ENCODE measurements around the gene COQ8B. TPM values are rescaled to one million over a fixed set of nuclear protein-coding genes. Genes with fewer than 3 reads are reported as not detected.

The COQ8B gene
- total RNA-seq, 5 donors from 2014 or later (not counting 1 experiment from before 2014, with no cell fraction given), result 30.8 to 60.1 (median 53.9) TPM

DNA sequence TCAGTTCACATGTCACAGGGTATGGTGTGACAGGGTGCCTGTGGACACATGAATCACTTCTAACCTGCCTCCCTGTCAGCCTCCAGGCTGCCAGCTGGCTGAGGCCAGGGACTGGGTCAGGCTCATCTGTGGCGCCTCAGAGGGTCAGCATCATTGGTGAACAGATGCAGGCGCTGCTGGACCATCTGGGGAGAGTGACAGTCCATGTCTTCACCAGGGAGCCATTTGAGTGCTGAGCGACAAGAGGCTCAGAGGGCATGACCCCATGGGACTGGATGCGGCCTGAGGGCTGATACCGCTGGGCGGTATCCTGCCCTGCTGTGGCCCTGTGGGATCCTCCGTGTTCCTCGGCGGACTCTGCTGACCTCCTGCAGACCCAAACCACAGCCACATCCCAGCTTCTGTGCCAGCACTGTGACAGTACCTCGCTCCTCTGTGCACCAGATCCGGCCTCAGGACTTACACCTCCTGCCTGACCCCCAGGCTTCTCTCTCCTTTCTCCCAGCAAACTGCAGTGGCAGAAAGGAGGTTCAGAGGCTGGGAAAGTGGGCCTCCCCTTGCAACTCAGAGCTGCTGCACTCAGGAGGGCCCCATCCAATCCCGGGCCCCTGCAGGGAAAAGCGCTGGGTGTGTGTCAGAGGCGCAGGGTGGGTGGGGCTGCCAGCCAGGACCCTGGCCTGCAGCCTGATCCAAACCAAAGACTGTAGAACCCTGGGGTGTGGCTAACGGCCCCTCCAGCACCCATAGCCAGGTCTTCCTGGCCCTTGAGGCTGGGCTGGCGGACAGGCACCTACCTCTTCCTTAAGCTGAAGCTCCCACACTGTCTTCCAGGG lies 23.4 kb upstream of the COQ8B start:
- CTCF ChIA-PET, result no interaction called here

DNA sequence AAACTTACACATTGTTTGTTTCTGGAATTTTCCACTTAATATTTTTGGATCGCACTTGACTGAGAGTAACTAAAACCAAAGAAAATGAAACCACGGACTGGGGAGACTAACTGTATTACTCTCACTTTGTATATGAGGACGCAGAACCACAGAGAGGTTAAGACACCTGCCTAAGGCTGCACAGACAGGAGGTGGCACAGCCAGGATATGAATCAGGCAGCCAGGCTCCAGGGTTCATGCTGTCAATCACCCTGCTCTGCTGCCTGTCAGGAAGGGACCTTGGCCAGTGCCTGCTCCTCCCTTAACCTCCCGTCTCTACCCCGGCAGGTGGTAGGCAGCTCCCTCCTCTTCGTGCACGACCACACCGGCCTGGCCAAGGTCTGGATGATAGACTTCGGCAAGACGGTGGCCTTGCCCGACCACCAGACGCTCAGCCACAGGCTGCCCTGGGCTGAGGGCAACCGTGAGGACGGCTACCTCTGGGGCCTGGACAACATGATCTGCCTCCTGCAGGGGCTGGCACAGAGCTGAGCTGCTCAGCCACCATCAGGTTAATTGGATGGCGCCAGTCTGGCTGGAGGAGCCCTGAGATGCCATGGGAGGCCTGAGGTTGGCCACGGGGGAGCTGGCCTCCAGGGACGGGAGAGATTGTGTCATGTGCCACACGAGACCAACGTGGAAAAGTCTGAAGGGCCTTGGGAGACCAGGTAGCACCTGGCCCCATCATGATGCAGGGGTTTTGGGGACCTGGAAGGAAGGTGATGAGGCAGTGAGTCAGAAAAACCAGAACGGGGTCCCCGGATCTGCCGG lies 22.5 kb upstream of the COQ8B start:
- H3K4me3 Mint-ChIP-seq, result no peak overlapping the region
- DNase-seq, result no peak
- Histone ChIP-seq H3K9me3 (no peaks in the 10 kb centered on the region), H3K36me3 (ENCODE audit: control insufficient read depth in 2 of 2, extremely low read depth in 1 of 2, insufficient read depth in 1 of 2, low read length in 1 of 2) (peaks cover 19 to 38% of the 10 kb centered on the region in 2 donors), H3K4me3 (ENCODE audit: control insufficient read depth in 1 of 2, extremely low read depth in 1 of 2, low read length in 1 of 2) (no peak overlapping the region), H3K27me3 (replicated peaks in 1 of 2; ENCODE audit: control insufficient read depth in 2 of 2, extremely low read depth in 1 of 2, insufficient read depth in 2 of 2, low read length in 1 of 2) (no peaks in the 10 kb centered on the region), H3K27ac (ENCODE audit: low read length) (no peak overlapping the region), H3K4me1 (ENCODE audit: control insufficient read depth in 1 of 2, extremely low read depth in 1 of 2, insufficient read depth in 2 of 2, low read length in 2 of 2) (no peaks in the 10 kb centered on the region)
- H3K27ac Mint-ChIP-seq, result no peak overlapping the region
- POLR2A ChIA-PET, result no interaction called here
- no peaks in the 10 kb centered on the region for H3K9me3 Mint-ChIP-seq
- no peaks in the 10 kb centered on the region for H3K27me3 Mint-ChIP-seq
- WGBS (ENCODE audit: insufficient coverage), result 81% methylated on average over 22 of the region's 22 CpGs
- no peaks in the 10 kb centered on the region for H3K4me1 Mint-ChIP-seq
- H3K36me3 Mint-ChIP-seq, result peaks cover 25% of the 10 kb centered on the region
- no peak for ATAC-seq (replicated peaks in 1 of 4)
- CTCF ChIA-PET, result no interaction called here

More for the DNA sequence above, 23.4 kb upstream of the COQ8B start:
- H3K27ac Mint-ChIP-seq, result no peak overlapping the region
- Histone ChIP-seq H3K4me3 (ENCODE audit: control insufficient read depth in 1 of 2, extremely low read depth in 1 of 2, low read length in 1 of 2) (no peak overlapping the region), H3K27ac (ENCODE audit: low read length) (no peak overlapping the region), H3K4me1 (ENCODE audit: control insufficient read depth in 1 of 2, extremely low read depth in 1 of 2, insufficient read depth in 2 of 2, low read length in 2 of 2) (no peaks in the 10 kb centered on the region), H3K36me3 (ENCODE audit: control insufficient read depth in 2 of 2, extremely low read depth in 1 of 2, insufficient read depth in 1 of 2, low read length in 1 of 2) (peaks cover 19 to 31% of the 10 kb centered on the region in 2 donors), H3K9me3 (no peaks in the 10 kb centered on the region), H3K27me3 (replicated peaks in 1 of 2; ENCODE audit: control insufficient read depth in 2 of 2, extremely low read depth in 1 of 2, insufficient read depth in 2 of 2, low read length in 1 of 2) (no peaks in the 10 kb centered on the region)
- H3K27me3 Mint-ChIP-seq, result no peaks in the 10 kb centered on the region
- H3K4me1 Mint-ChIP-seq, result no peaks in the 10 kb centered on the region
- ATAC-seq (replicated peaks in 1 of 4), result no peak
- H3K9me3 Mint-ChIP-seq, result no peaks in the 10 kb centered on the region
- POLR2A ChIA-PET, result no interaction called here
- DNase-seq, result no peak
- H3K36me3 Mint-ChIP-seq, result peaks cover 20% of the 10 kb centered on the region
- WGBS (ENCODE audit: insufficient coverage), result 92% methylated on average over 12 of the region's 16 CpGs
- H3K4me3 Mint-ChIP-seq, result no peak overlapping the region

DNA sequence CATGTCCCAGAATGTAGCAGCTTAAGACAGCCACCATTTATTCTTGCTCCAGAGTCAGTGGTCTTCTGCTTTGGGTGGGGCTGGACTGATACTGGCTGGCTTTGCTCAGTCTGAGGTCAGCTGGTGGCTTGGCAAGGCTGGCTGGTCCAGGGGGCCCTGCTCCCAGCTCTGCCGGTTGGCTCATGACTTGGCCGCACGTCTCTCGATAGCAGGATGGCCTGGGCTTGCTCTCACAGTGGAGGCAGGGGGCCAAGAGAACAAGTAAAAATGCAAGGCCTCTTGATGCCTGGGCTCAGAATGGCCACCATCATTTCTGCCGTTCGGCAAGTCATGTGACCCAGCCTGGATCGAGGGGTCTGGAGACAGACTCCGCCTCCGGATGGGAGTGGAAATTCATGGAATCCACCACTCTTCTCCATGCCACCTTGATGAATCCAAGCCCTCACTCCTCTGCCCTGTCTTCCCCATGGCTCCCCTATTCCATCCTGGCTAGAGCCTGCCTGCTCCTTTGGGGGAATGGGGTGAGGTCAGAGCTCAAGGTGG lies 20.5 kb upstream of the COQ8B start:
- no peaks in the 10 kb centered on the region for H3K4me1 ChIP-seq (ENCODE audit: control insufficient read depth in 1 of 2, extremely low read depth in 1 of 2, insufficient read depth in 2 of 2, low read length in 2 of 2)
- no peaks in the 10 kb centered on the region for H3K27me3 ChIP-seq (replicated peaks in 1 of 2; ENCODE audit: control insufficient read depth in 2 of 2, extremely low read depth in 1 of 2, insufficient read depth in 2 of 2, low read length in 1 of 2)
- no peak overlapping the region for H3K27ac Mint-ChIP-seq
- no peak overlapping the region for H3K4me3 Mint-ChIP-seq
- 98% methylated on average over 9 of the region's 9 CpGs for WGBS (ENCODE audit: insufficient coverage)
- peaks cover 43% of the 10 kb centered on the region for H3K36me3 Mint-ChIP-seq
- no peak for ATAC-seq (replicated peaks in 1 of 4)
- H3K9me3 ChIP-seq, result no peaks in the 10 kb centered on the region
- DNase-seq, result no peak
- H3K27me3 Mint-ChIP-seq, result no peaks in the 10 kb centered on the region
- POLR2A ChIA-PET, result no interaction called here
- H3K4me3 ChIP-seq (ENCODE audit: control insufficient read depth in 1 of 2, extremely low read depth in 1 of 2, low read length in 1 of 2), result no peak overlapping the region
- H3K27ac ChIP-seq (ENCODE audit: low read length), result no peak overlapping the region
- H3K36me3 ChIP-seq (ENCODE audit: control insufficient read depth in 2 of 2, extremely low read depth in 1 of 2, insufficient read depth in 1 of 2, low read length in 1 of 2), result peaks cover 22 to 53% of the 10 kb centered on the region in 2 donors
- H3K4me1 Mint-ChIP-seq, result no peaks in the 10 kb centered on the region
- CTCF ChIA-PET, result no interaction called here
- no peaks in the 10 kb centered on the region for H3K9me3 Mint-ChIP-seq

DNA sequence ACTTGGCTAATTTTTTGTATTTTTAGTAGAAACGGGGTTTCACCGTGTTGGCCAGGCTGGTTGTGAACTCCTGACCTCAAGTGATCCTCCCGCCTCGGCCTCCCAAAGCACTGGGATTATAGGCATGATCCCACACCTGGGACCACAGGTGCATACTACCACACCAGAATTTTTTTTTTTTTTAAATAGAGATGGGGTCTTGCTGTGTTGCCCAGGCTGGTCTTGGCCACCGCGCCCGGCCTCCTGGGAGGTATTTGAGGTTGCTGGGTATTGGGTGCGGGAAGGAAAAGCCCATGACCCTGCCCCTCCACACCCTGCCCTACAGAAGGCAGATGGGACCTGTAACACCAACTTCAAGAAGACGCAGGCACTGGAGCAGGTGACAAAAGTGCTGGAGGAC lies 20.0 kb upstream of the COQ8B start:
- ChIA-PET POLR2A (no interaction called here), CTCF (no interaction called here)
- no peak overlapping the region for H3K4me3 Mint-ChIP-seq

DNA sequence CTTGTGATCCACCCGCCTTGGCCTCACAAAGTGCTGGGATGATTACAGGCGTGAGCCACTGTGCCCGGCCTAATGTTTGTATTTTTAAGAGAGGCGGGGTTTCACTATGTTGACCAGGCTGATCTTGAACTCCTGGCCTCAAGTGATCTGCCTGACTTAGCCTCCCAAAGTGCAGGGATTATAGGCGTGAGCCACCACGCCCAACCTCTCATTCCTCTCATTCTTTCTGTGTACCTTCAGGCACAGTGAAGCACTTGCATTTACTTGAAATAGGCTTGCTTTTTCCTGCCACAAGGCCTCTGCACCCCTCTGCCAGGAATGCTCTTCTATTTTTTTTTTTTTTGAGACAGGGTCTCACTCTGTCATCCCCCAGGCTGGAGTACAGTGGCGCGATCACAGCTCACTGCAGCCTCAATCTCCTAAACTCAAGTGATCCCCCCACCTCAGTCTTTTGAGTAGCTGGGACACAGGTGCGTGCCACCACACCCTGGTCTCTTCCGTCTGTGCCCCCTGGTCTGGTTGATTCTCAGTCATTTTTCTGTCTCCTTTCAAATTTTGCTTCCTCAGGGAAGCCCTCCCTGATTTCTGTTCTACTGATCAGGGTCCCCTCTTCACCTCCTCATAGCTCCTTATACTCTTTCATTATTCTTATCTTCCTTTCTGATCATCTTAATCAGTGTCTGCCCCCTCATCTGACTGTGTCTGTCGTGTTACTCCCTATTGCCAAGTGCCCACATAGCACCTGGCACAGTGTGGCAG lies 18.5 kb upstream of the COQ8B start:
- H3K4me3 ChIP-seq (ENCODE audit: control insufficient read depth in 1 of 2, extremely low read depth in 1 of 2, low read length in 1 of 2), result no peak overlapping the region
- Mint-ChIP-seq H3K4me3 (no peak overlapping the region), H3K27me3 (no peaks in the 10 kb centered on the region), H3K9me3 (no peaks in the 10 kb centered on the region), H3K27ac (no peak overlapping the region), H3K4me1 (no peaks in the 10 kb centered on the region), H3K36me3 (peaks cover 48% of the 10 kb centered on the region)
- CTCF ChIA-PET, result interaction anchor here in 1 of 2 donors (0.7 kb wide), 1 partner anchor 99 kb away, joined by 5 read pairs; no protein-coding TSS in a partner anchor
- H3K36me3 ChIP-seq (ENCODE audit: control insufficient read depth in 2 of 2, extremely low read depth in 1 of 2, insufficient read depth in 1 of 2, low read length in 1 of 2), result peaks cover 18 to 59% of the 10 kb centered on the region in 2 donors
- no peaks in the 10 kb centered on the region for H3K27me3 ChIP-seq (replicated peaks in 1 of 2; ENCODE audit: control insufficient read depth in 2 of 2, extremely low read depth in 1 of 2, insufficient read depth in 2 of 2, low read length in 1 of 2)
- no peak overlapping the region for H3K27ac ChIP-seq (ENCODE audit: low read length)
- DNase-seq (no peak), ATAC-seq (replicated peaks in 1 of 4) (no peak)
- WGBS (ENCODE audit: insufficient coverage), result 93% methylated on average over 8 of the region's 11 CpGs
- no peaks in the 10 kb centered on the region for H3K9me3 ChIP-seq
- H3K4me1 ChIP-seq (ENCODE audit: control insufficient read depth in 1 of 2, extremely low read depth in 1 of 2, insufficient read depth in 2 of 2, low read length in 2 of 2), result no peaks in the 10 kb centered on the region
- POLR2A ChIA-PET, result no interaction called here

More for the DNA sequence above, 20.0 kb upstream of the COQ8B start:
- H3K36me3 ChIP-seq (ENCODE audit: control insufficient read depth in 2 of 2, extremely low read depth in 1 of 2, insufficient read depth in 1 of 2, low read length in 1 of 2), result peaks cover 22 to 53% of the 10 kb centered on the region in 2 donors
- Mint-ChIP-seq H3K9me3 (no peaks in the 10 kb centered on the region), H3K36me3 (peaks cover 43% of the 10 kb centered on the region), H3K4me1 (no peaks in the 10 kb centered on the region), H3K27ac (no peak overlapping the region), H3K27me3 (no peaks in the 10 kb centered on the region)
- no peaks in the 10 kb centered on the region for H3K9me3 ChIP-seq
- H3K27me3 ChIP-seq (replicated peaks in 1 of 2; ENCODE audit: control insufficient read depth in 2 of 2, extremely low read depth in 1 of 2, insufficient read depth in 2 of 2, low read length in 1 of 2), result no peaks in the 10 kb centered on the region
- H3K27ac ChIP-seq (ENCODE audit: low read length), result no peak overlapping the region
- DNase-seq (no peak), ATAC-seq (replicated peaks in 1 of 4) (no peak)
- H3K4me3 ChIP-seq (ENCODE audit: control insufficient read depth in 1 of 2, extremely low read depth in 1 of 2, low read length in 1 of 2), result no peak overlapping the region
- WGBS (ENCODE audit: insufficient coverage), result 73% methylated on average over 3 of the region's 9 CpGs
- no peaks in the 10 kb centered on the region for H3K4me1 ChIP-seq (ENCODE audit: control insufficient read depth in 1 of 2, extremely low read depth in 1 of 2, insufficient read depth in 2 of 2, low read length in 2 of 2)

DNA sequence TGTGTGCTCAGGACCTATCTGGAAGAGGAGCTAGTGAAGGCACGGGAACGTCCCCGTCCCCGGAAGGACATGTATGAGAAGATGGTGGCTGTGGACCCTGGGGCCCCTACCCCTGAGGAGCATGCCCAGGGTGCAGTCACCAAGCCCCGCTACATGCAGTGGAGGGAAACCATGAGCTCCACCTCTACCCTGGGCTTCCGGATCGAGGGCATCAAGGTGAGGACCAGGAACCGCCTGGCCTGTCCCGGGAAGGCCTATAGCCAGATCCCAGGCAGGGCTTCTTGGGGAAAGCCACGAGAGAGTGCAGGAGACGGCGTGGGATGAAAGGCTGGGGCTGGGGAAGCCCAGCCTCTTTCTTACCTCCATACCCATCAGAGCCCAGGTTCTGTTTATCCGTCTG lies 16.5 kb upstream of the COQ8B start:
- H3K4me3 ChIP-seq (ENCODE audit: control insufficient read depth in 1 of 2, extremely low read depth in 1 of 2, low read length in 1 of 2), result no peak overlapping the region
- H3K36me3 ChIP-seq (ENCODE audit: control insufficient read depth in 2 of 2, extremely low read depth in 1 of 2, insufficient read depth in 1 of 2, low read length in 1 of 2), result peaks cover 9 to 60% of the 10 kb centered on the region in 2 donors
- H3K4me1 Mint-ChIP-seq, result no peaks in the 10 kb centered on the region
- H3K27ac Mint-ChIP-seq, result no peak overlapping the region
- POLR2A ChIA-PET, result interaction anchor here in 1 of 2 donors (0.5 to 0.6 kb wide), 2 partner anchors 20 to 532 kb away, joined by 3 to 8 read pairs; no protein-coding TSS in a partner anchor
- H3K9me3 ChIP-seq, result no peaks in the 10 kb centered on the region
- H3K9me3 Mint-ChIP-seq, result no peaks in the 10 kb centered on the region
- H3K36me3 Mint-ChIP-seq, result peaks cover 45% of the 10 kb centered on the region
- WGBS (ENCODE audit: insufficient coverage), result 94% methylated on average over 11 of the region's 13 CpGs
- CTCF ChIA-PET, result no interaction called here
- no peak overlapping the region for H3K27ac ChIP-seq (ENCODE audit: low read length)
- no peaks in the 10 kb centered on the region for H3K27me3 ChIP-seq (replicated peaks in 1 of 2; ENCODE audit: control insufficient read depth in 2 of 2, extremely low read depth in 1 of 2, insufficient read depth in 2 of 2, low read length in 1 of 2)
- no peaks in the 10 kb centered on the region for H3K4me1 ChIP-seq (ENCODE audit: control insufficient read depth in 1 of 2, extremely low read depth in 1 of 2, insufficient read depth in 2 of 2, low read length in 2 of 2)
- H3K4me3 Mint-ChIP-seq, result no peak overlapping the region
- H3K27me3 Mint-ChIP-seq, result no peaks in the 10 kb centered on the region
- DNase-seq (no peak), ATAC-seq (replicated peaks in 1 of 4) (no peak)

All from T-cell (primary cell).